HG02885 (cell line): ENCODE data around the gene USP15.

Experiments
- ATAC-seq: cut with Tn5 transposase; IDR thresholded peaks from one replicate; pipeline ENCODE4 v1.9.1; 2021; ENCODE audit warnings: mild to moderate bottlenecking; ENCODE audit not compliant: unreplicated experiment, poor library complexity

The USP15 gene

DNA sequence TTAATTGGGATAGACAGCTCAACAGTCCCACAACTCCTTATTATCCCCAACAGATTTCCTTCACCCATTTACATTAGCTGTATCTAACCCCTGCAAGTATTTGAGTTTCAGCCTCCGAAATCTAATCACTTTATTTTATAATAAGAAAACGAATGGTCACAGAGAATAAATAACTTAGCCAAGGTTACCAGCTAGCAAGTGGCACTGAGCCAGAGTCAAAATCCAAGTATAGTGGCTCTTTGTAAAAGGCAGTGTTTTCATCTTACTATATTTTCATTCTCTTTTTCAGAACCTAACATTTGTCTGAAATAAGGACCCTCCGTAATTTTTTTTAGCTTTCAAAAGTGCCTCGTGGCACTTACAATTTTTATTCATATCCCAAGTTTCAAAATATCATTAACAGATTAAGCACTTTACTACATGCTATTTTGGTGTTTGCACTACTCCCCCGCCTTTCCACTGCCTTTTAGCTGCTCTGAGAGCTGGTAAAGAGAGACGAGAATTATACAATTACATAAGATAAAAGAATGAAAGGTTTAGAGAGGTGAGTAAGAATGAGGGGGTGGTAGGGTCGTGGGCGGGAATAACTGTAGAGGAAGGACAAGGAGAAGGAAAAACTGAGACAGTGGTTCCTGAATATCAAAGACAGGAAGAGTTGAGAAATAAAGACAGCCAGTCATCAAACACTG, 3.7 kb upstream of the USP15 start:
- no peak for ATAC-seq

DNA sequence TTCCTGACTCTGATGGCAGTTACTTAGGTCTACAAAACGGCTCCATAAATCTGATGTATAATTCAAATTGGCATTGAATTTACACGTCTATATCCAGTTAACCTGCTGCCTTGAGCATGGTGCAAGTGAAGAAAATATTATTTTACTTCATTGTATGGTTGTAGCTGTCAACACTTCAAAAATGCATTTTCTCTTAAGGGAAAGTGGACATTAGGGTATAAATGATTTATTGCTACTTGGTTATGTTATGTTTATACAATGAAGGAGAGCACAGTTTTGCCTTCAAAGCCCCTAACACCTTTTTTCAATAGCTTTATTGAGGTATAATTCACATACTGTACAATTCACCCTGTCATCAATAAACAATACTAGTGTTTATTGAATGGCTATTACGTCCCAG, 2.0 kb upstream of the USP15 start:
- no peak for ATAC-seq

DNA sequence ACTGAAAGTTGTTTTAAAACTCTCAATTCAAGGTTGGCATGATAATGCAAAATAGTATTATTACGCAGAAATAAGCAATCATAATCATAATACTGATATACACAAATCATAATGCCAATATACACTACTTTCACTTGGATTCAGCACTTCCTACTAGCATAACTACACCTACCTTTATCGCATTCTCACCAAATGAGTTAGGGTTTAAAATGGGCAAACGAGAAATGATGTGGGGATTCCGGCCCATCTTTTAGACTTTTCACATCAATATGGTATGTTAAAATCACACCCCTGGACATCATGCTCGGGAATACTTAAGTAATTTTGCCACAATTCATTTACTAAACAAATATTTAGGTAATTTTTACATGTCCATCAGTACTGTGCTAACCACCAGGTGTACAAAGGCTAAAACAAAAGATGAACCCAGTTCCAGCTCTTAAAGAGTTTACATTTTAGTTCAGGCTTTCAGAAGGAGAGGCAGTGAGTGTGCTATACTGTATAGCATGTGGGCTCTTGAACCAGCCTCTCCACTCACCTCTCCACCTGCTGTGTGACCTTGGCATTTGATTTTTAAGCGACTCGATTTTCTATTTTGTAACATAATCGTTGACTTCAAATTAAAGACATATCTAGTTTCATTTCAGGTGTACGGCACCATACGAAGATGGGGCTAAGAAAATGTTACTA, 1.1 kb upstream of the USP15 start:
- ATAC-seq = no peak

DNA sequence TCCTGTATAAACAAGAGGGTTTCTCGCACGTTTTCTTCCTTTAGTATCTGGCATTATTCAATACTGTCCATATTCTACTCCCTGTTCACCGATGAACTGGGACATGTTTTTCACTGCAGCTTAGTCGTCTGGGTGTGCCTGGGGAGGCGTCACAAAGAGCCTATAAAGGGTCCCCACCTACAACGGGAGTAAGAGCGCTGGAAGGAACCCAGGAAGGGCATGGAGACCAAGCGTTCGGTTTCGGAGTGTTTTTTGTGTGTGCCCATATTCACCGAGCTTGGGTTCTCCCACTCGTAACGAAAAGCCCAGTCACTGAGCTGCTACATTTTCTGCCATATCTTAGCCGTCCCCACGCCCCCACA, 592 bp upstream of the USP15 start:
- peak; percentile 17 for ATAC-seq

DNA sequence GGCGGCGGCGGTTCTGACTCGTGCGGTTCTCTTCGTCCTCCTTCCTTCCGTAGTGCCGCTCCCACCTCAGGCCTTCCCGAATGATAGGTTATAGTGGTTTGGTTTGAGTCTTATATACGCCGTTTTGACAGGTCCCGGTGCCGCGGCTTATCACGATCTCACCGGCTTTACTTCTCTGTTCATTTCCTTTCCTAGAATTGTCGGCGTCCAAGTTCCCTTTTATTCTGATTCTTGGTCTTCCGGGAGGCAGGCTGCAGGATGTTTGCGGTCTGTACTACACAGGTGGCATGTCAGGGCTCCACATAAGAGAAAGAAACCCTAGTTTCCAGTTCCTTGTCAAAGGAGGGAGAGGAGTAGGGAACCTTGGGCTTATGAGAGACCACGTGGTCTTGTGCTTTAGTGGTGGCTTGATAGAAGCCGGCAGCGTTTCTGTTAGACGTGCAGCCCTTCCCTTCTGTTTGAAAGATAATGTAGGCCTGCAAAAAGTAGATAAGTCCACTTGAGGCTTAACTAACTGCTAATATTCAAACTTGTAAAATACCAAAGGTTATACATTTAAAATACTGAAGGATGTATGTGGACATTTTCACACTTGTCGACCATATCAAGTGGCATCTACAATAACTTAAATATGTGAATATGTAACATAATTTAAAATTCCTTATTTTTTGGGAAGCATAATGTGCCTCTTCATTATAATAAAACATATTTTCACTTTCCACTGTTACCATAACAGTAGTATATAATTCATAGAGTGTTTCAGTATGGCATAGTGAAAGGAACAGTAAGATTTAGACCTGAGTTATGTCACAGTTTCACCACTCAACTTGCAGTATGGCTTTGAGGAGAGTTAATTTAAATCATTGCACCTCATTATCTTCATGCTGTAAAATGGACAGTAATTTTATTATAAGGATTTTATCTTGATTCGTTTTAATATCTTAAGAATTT, 804 bp downstream of the USP15 start:
- peak; percentile 46 for ATAC-seq

DNA sequence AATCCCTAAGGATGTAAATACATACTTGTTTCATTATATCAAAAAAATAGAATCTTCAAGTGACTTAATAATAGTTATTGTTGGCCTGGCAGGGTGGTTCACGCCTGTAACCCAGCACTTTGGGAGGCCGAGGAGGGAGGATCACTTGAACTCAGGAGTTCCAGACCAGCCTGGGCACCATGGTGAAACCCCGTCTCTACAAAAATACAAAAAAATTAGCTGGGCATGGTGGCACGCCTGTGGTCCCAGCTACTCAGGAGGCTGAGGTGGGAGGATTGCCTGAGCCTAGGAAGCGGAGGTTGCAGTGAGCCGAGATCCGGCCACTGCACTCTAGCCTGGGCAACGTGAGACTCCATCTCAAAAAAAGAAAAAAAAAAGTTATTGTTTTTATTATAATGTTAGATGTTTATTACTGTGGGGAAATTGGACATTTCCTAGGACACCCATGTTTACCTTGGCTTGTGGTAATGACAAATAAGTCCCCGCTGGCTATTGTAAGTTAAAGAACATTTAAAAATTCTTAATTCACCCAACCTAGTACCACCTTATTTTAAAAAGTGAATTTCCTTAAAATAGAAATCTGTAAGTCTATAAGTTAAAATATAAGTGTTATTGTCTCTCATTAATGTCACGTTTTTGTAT, 1.8 kb downstream of the USP15 start:
- no peak for ATAC-seq

DNA sequence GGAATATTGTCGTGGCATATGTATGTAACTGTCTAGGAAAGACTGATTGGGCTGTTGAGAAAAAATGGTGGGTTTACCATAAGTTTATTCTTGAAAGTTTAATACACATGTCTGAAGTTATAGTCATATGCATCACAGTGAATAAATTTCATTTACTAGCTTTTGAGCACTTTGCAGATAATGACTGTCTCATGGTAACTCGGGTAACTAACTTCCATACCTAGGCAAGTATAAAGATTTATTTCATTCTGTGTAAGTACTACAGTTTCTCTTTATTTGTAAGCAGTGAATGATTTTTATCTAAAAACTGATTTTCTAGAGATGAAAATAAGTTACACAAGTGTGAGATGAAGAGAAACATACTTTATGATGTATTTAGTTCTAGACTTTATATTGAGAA, 3.0 kb downstream of the USP15 start:
- no peak for ATAC-seq

DNA sequence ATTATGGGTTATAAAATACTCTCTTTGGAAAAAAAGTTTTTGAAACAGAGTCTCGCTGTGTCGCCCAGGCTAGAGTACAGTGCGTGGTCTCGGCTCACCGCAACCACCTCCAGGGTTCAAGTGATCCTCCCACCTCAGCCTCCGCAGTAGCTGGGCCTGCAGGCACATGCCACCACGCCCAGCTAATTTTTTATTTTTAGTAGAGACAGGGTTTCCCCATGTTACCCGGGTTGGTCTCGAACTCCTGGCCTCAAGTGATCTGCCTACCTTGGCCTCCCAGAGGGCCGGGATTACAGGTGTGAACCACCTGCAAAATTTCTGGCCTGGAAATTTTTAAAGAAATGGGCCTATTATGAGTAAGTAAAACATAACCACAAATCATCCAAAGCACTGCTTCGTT, 3.8 kb downstream of the USP15 start:
- ATAC-seq = no peak

DNA sequence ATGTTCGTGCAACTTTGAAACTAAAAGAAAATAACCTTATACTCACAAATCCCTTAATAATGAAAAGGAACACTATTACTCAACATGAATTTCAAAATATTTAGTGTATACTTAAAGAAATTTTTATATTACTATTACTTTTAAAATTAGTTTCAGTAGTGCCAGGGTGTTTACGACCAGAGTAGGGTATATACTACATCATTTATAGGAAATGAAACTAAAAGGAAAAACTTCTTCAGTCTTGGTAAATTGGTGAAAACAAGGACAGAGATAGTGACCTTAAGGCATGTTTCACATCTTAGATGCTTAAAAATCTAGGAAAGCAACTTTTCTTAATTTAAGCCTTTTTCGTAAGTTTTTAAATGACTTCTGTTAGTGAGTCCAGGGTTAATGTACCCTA, 4.5 kb downstream of the USP15 start:
- ATAC-seq = no peak

DNA sequence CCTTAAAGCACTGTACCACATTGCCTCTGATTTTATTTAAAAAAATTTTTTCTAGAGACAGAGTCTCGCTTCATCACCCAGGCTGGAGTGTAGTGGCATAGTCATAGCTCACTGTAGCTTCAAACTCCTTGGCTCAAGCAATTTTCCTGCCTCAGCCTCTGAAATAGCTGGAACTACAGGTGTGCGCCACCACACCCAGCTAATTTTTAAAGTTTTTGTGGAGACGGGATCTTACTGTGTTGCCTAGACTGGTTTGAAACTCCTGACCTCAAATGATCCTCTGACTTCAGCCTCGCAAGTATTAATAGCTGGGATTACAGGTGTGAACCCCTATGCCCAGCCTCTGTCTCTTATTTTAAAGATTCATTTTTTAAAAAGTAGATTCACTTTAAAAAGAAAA, 5.3 kb downstream of the USP15 start:
- ATAC-seq = no peak

DNA sequence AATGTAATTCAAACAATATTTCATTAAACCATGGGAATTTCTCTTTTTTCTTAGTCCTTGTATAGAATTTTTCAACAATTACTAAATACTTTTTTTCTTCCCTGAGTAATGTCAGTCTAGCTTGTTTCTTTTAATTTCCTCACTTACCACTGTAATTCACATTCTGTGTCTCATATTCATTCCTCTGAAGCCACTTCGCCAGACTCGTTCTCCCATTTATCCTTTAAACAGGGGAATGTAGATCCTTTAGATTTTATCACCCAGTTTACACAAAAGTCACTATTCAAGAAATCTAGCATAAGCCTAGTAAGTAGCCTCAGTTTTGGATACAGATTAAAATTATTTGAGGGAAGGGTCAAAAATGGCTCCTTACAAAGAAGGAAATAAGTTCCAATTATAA, 6.8 kb downstream of the USP15 start:
- no peak for ATAC-seq

DNA sequence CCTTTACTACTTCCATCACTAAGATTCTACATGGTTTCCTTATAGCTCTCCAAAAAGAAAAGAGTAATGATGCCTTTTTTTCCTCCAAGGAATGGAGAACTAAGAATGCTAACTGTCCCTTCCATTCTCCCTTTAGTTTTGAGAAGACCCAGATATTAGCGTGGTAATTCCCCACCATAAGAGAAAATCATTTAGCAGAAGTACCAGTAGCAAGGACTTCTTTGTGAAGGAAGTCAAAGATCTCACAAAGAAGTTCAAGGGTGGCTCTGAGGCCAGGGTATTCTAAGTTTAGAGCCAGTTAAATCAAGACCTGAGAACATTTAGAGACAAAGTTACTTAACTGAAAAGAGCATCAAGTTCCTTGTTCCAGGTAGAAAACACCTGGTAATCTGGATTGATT, 7.3 kb downstream of the USP15 start:
- peak; percentile 56 for ATAC-seq

DNA sequence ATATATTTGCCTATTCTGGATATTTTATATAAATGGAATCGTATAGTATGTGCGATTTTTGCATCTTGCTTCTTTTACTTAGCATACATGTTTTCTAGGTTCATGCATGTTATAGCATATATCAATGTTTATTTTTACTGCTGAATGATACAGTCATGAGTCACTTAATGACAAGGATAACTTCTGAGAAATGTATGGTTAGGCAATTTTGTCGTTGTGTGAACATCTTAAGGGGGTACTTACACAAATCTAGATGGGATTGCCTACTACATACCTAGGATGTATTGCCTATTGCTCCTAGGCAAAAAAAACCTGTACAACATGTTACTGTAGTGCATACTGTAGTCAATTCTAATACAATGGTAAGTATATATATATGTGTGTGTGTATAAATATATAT, 8.8 kb downstream of the USP15 start:
- no peak for ATAC-seq

DNA sequence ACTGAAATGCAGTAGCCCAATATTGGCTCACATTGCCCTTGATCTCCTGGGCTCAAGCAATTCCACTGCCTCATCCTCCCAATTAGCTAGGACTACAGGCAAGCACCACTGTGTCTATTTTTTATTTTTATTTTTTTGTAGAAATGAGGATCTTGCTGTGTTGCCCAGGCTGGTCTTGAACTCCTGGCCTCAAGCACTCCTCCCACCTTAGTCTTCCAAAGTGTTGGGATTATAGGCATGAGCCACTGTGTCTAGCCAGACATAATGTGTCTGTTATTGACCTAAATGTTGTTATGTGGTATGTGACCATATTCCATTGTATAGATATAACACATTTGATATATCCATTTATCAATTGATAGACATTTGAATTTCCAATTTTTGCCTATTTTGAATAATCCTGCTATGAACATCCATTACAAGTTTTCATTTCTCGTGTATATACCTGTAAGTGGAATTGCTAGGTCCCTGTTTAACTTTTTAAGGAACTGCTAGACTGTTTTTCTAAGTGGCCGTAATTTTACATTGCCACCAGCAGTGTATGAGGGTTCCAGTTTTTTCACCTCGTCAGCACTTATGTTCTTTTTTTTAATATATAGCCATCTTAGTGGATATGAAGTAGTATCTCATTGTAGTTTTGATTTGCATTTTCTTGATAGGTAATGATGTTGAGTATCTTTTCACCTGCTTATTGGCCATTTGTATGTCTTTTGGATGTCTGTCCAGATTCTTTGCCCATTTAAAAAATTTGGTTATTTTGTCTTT, 9.4 kb downstream of the USP15 start:
- ATAC-seq = no peak

DNA sequence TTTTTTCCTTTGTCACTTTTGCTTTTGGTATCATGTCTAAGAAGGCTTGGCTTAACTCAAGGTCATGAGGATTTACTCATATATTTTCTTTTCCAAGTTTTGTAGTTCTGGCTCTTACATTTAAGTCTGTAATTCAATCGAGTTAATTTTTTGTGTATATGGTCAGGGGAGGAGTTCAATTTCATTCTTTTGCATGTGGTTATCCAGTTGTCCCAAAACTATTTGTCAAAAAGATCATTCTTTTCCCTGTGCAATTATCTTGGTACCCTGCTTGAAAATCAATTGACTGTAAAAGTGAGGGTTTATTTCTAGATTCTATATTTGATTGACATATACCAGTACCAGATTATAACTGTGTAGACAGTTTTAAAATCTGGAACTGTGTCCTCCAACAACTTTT, 10.2 kb downstream of the USP15 start:
- no peak for ATAC-seq

DNA sequence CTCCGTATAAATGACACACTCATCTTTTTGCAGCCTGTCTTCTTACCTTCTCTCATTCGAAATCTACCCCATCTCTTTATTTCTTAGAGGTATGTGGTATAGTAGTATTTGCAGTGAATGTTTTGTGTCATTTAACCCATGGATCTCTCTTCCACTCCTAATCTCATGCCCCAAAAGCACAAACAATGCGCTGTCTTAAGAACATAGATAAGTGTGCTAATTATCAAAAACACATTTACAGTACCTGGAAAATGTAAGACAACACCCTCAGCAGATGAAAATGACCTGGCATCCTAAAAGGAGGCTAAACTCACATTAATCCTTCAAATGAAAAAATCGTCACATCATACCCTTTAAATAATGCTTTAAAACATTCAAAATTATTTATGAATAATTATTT, 10.7 kb downstream of the USP15 start:
- ATAC-seq = no peak

DNA sequence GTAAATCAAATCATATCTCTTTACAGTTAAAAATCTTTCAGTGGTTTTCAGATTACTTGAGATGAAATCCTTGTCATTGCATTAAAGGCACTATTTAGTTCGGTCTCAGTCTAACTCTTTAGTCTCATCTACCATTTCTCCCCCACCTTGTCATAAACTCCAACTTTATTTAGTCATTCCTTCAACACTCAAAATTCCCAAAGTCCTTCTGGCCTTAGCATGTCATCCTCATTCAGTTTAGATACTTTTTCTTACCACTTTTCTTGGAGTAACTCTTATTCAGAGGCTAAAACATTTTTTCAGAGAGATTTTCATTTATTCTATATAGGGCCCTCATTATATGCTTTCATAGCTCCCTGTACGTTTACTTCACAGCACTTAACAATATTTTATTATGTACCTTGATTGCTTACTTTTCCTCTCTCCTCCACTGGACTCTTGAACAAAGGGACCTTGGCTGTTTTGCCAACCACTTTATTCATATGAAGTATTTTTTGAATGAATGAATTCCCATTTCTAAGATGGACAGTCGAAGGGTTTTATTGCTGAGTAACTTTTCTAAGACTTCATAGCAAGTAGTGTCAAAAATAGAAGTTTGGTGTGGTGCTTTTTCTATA, 12.8 kb downstream of the USP15 start:
- ATAC-seq = no peak

DNA sequence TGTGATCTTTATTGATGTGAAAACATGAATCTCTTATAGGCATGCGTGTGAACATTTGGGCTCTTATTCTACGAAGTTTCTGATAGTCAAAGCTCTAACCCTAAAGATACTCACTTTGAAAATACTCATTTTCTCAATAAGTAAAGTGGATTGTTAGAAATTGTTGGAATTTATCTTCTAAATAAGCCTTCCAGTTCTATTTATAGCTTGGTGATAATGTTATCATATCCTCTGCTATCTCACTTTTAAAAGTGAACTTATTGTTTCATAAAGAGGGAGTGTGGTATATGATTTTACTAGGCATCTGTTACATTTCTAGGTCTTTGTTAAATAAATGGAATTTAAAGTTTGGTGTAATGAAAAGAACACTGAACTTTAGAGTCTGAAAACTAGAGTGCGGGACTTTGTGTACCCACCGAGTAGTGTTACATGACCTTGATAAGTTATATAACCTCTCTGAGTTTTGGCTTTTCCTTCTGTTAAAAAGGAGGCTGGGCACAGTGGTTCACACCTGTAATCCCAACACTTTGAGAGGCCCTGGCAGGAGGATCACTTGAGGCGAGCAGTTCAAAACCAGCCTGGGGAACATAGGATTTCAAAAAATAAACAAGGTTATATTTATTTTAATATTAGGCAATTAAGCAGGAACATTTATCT, 13.6 kb downstream of the USP15 start:
- no peak for ATAC-seq

DNA sequence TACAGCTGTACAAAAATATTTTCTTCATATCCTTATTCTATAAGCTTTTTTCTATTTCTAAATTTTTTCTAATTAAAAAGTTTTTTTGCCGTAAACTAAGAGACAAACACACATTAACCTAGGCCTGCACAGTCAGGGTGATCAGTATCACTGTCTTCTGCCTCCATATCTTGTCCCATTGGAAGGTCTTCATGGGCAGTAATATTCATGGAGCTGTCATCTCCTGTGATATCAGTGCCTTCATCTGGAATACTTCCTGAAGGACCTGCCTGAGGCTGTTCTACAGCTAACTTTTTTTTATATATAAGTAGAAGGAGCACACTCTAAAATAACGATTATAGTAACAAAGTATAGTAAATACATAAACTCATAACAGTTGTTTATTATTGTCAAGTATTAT, 17.8 kb downstream of the USP15 start:
- ATAC-seq = no peak
